Raji (cell line): ENCODE measurements around the gene DLX4.

Experiments
- POLR2A ChIP-seq: IDR thresholded peaks from 2 replicates; pipeline ENCODE4 v1.6.1; 2011; ENCODE audit warnings: low read depth, low read length, control low read depth; ENCODE audit not compliant: insufficient read depth

Gene DLX4

DNA sequence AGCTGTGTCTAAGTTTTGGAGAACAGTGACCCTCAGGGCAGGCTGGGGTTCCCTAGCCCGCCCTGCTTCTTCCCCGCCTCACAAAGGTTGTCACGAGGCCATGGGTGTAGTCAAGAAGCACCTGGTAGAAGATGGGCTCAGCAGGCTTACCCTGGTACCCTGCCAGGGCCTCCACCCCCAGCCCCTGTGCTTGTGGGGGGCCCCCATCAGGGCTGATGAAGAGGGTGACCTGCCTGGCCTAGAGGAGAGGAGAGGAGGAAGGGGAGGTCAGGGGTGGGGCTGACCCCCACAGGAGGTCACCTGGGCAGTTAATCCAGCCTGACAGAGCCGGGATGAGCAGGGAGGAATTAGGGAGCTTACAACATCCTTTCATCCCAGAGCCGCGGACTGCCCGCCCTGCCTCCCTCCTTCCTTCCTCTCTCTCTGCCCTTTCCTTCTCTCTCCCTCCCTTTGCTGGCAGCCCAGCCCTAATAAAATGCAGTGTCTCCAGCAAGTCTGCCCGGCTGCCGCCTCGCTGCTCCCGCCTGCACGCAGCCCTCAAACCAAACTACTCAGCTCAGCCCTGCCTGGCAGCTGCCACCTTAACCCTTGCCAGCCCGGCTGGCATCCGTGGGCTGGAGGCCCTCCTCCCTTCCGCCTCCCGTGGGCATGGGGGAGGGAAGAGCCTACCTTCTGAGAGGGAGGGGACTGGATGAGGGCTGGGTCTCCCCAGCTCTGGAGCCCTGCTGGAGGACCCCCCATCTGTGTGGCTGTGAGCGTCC, 18.9 kb downstream of the DLX4 start:
- TF ChIP-seq POLR2A, result no peak

DNA sequence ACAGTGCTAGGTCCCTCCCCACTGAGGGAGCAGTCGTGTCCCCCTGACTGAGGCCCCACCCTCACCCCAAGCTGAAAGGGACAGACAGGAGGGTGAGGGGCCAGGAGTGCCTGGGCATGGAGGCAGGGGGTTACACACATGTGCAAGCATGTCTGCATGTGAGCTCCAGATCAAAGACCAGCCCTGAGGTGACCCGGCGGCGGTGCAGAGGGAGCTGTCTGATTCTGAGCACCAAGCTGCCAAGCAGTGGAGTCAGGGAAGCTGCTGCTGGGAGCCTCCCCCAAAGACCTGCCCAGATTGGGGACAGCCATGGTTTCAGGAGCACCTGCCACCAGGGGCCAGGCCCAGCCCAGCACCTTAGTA, 20.5 kb downstream of the DLX4 start:
- no peak for TF ChIP-seq POLR2A

DNA sequence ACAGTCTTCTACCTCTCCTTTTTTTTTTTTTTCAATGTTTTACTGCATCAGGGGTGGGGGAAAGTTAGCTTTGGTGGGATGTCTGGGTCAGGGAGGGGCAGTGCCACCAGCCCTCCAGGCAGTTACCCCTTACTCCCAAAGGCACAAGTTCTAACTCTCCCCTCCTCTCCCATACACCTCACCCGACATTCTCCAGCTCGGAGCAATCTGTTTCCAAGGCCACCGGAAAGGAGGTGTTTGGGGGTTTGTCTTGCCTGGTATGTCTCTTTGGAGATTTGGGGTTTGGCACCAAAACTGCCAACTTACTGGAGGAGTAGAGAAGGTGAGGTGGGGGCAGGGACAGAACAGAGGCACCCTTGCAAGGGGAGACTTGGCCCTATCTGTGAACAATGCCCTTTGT, 21.3 kb downstream of the DLX4 start:
- TF ChIP-seq POLR2A, result no peak

DNA sequence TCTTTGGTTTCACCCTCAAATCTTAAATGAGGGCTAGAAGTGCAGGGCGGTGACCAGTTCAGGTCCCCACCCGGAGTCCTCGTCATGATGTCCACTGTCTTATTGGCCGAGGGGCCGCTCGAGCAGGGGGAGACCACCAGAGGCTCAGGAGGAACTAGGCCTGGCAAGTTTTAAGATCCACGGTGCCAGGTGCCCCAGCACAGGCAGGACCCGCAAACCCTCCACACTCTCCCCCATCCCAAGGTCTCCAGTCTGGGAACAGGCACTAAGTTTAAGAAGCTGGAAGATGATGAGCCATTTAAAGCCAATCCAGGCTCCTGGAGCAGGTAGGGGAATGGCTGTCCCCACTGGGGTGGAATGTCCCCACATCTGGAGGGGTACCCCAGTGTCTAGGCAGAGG, 21.9 kb downstream of the DLX4 start:
- no peak for TF ChIP-seq POLR2A

DNA sequence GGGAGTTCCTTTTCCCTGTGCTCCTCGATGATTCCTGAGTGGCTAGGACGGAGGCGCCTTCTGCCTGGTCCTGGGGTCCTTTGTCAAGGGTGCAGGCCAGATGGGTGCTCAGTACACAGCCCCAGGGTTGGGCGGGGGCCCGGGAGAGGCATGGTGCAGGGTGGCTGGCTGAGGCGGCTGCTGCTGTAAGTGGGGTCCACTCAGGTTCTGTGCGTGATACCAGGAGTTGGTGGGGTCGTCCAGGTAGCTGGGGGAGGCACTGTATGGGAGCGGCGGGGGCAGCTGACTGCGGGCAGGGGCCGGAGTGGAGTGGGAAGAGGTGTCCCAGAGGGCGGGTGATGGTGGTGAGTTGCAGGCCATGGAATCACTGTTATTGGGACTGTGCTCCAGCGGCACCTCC, 22.4 kb downstream of the DLX4 start:
- TF ChIP-seq POLR2A, result no peak

DNA sequence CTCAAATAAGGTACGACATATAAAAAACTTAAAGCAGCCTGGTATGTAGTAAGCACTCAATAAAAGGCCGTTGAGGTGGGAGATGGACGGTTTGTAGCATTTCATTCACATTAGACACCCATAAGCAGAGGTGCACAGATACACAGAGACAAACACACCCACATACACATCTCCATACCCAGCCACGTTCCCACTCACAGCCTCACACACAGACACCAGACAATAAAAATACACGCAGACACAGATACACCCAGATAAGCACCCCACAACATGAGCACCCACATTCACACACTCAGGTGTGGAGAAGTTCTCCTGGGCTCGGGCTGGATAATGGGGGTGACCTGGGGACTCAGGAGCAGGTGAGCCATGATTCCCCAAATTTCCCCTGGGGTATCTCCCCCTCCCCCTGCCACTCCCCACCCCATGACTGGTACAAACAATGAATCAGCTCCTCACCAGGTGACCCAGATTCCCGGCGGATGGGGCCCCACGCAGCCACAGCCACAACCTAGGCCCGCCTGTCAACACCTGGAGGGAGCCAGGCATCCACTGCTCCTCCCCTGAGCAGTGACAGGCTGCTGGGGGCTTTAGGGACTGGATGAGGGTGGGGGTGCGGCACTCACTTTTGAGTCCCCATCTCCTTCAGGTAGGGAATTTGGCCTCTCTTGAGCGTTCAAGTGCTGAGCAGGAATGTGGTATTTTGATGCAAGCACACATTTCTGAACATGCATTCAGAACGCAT, 23.4 kb downstream of the DLX4 start:
- no peak for TF ChIP-seq POLR2A

DNA sequence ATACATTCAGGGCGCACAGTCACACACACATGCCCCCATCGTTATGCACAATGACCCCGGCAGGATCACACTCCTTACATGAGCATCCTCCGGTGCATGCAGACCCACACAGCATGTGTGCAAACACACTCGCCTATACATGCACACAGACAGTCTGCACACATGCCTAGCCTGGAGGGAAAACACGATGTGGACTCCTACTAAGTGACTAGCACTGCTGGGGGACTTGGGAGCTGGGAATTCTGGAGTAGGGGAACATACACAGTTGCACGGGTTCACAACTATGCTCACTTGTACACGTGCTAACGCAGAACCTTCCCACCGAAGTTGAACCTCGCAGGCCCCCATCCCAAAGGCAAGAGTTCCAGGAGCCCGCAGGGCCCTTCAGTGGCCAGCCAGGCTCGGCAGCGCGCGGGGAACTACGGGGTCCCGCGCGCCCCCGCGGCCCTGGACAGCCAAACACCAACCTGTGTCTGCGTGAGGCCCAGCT, 24.0 kb downstream of the DLX4 start:
- TF ChIP-seq POLR2A, result no peak

DNA sequence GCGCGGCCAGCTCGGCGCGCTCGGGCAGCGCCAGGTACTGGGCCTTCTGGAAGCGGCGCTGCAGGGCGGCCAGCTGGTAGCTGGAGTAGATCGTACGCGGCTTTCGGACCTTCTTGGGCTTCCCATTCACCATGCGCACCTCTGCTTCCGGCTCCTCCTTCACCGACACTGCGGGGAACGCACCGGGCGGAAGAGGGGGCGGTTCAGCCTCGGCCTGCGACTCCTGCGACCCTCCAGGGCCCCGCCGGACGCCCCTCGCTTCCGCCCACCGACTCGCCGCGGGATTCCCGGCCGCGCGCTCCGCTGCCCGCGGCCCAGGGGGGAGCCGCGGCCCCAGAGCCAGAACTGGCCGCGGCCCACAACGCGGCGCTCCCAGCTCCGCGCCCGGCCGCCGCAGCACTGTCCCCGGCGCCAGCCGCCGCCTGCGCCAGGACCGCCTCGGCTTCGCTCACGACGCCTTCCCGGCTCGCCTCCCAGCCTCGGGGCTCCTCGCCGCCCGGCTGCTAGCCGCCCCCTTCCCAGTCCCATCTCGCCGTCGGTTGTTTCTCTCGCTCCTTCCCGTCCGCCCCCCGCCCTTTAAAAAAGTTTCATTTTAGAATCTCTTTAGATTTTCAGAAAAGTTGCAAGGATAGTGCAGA, 24.6 kb downstream of the DLX4 start:
- no peak for TF ChIP-seq POLR2A

DNA sequence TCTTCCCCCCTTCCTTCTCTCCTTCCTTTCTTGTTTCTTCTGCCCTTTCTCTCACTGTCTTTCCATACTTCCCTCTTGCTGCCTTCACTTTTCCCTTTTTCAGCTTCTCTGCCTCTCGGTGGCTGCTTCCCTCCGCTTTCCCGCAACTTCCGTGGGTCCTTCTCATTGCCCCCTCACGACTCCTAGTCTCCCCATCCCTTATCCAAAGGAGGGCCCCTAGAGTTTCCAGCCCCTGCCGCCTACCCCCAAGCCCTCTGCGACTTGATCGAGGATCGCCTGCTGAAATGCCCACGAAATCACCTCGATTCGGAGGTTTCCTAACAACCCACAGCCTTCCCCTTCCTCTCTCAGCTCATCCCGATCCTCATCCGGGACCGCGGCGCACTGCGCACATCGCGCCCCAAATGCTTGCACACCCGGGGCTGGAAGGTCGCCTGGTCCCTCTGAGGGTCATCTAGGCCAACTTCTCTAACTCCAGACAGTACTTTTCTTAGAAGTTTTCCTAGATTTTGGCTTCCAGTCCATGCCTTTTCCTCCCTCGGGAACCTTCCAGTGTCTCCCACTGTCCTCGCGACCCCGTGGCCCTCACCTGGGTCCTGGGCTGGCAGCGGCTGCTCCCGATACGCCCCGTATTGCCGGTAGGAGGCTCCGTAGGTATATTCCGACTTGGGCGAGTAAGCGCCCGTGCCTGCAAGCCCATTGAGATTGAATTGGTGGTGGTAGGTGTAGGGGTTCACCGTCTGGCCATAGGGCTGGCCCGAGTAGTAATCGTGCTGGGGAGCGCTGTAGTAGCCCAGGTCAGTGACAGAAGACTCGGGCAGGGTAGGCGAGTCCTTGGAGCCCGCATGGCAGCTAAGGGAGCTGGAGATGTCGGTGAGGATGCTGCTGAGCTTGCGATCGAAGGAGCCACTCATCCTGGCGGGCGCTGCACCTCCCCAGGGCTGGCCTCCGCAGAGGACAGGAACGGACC, 25.4 kb downstream of the DLX4 start:
- no peak for TF ChIP-seq POLR2A

DNA sequence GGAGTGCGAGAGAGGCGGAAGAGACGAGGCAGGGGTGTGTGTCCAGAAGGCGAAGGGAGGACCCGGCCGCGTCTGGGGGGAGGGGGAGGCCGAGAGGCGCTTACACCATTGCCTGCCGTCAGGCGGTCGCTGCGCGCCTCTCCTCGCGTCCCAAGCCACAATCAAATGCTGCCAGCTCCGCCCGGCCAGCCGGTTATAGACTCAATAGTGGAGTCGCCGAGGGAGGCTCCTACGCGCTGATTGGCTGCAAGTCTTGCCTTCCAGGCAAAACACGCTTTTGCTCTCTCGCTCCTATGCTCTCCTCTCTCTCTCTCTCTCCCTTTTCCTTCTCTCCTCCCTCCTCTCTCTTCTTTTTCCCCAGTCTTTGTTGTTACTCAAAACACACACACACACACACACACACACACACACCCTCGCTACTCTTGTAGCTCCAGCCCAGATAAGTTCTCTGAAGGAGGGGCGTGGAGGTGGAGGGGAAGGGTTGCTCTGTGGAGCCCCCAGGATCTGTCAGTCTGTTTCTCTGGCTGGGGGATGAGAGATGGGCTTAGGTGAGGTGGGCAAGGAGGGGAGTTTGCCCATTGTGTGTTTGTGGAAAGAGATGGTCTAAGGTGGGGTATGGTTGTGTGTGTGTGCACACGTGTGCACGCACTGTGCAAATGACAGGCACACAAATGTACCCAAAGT, 26.2 kb downstream of the DLX4 start, which contains the start of gene DLX3:
TSS of gene DLX3 (minus strand) at position 170 of the 684 bp plus-strand sequence. CDS start 226 bp downstream, outside the sequence.
- no peak for TF ChIP-seq POLR2A

DNA sequence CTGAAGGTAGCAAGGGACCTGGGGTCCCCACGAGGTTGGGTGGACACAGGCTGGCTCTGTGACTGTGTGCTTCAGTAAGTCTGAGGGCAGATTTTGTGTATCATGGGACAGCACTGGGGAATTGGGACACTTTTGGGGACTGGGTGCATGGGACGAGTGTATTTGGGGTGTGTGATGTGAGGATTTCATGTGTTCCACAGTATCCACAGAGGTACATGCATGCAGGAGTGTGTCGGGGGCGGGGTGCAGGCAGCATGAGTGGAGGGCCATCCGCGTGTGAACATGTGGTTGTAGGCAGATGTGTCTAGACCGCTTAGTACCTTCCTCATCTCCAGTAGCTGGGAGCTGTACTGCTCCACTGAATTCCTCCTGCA, 27.1 kb downstream of the DLX4 start:
- no peak for TF ChIP-seq POLR2A

DNA sequence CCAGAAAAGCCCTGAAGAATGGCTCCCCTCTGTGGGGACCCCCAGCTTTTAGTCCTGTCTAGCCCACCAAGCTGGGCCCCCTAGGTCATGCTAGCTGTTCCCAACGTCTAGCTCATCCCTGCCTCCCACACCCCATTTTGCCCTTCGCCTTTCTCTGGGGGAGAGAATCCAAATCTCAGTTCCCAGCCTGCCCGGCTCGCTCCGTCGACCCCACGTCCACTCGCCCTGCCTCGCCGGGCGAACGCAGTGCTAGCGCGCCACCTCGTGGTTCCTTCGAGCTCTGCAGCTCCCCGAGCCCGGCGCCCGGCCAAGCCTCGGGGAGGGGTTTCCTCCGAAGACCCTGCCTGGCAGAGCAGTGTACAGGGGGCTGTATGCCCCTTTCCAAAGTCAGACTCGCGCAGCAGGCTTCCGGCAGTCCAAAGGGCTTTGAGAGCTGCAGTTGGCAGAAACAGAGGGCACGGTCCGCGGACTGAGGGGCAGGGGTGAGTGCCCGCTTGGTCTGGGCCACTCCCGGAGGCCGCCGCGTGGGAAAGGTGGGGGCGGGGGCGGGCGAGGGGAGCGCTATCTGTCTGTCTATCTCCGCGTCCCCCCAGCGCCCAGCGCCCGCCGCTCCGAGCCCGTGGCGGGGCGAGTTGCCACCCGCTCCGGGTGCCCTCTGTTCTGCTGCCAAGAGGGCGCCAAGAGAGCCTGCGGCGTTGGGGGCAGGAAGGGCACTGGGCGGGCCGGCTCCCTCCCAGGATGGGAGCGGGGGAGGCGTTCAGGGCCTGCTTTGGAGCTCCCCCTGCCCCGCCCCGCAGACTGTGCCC, 27.7 kb downstream of the DLX4 start:
- TF ChIP-seq POLR2A, result no peak

DNA sequence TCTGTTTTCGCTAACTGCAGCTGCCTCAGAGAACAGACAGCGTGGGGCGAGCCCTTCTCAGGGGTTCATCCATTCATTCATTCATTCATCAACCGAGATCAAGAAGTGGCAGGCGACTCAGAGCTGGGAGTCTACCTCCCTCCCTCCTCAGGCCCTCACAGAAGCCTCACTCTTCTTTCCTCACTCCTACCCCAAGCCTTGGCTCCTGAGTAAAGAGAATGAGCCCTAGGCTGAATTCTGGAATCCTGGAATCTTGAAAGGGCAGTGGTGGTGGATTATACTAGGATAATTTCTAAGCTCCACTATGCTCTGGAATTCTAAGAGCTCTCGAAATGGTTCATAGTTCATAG, 28.3 kb downstream of the DLX4 start:
- no peak for TF ChIP-seq POLR2A

DNA sequence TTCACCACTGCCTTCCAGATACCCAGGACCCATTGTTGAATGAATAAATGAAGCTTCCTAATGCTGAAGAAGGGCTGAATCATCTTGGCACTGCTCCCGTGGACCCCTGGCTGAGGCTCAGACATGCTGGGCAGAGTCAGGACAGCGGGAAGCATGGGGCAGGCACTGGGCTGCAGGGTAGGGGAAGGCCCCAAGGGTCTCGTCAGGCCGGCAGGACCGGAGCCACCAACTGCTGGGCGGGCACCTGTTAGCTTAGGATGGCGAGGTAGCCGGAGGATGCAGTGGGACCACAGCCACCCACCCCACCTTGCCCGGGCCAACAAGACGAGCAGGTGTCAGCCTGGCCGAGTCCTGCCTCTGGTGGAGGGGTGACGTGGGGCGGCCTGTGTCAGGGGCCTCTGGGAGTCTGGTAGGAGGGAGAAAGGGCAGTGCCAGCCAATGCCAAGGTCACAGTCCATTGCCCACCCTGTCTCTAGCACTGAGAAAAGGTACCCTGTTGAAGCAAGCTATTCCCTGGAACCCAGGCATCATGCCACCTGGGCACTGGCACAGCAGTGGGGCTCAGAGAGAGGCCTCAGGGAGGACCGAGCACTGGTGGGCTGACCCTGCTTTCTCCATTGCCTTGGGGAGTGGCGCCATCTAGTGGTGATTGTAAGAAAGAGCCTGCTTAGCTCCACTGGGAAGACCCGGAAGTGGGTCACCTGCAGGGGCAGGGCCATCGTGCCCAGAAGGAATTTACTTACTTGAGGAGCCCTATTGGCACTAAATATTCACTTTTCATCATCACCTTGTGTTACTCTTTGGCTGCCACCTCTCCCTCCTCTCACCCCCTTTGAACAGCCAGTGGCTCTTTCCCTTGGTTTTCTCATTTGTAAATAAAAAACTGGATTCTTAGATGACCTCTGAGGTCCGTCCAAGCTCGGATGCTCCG, 29.0 kb downstream of the DLX4 start:
- no peak for TF ChIP-seq POLR2A
